HG03432 (cell line): ENCODE data around the gene RBM4B.
"Not testable (repeated sequence)": the region's sequence is repeated elsewhere in the genome, so short reads cannot be mapped to it uniquely, and the experiment has no call there.

ENCODE experiments used
- ATAC-seq: cut with Tn5 transposase; IDR thresholded peaks from one replicate; pipeline ENCODE4 v1.9.1; 2021; ENCODE audit warnings: mild to moderate bottlenecking, moderate library complexity; ENCODE audit not compliant: unreplicated experiment

The RBM4B gene, protein sequence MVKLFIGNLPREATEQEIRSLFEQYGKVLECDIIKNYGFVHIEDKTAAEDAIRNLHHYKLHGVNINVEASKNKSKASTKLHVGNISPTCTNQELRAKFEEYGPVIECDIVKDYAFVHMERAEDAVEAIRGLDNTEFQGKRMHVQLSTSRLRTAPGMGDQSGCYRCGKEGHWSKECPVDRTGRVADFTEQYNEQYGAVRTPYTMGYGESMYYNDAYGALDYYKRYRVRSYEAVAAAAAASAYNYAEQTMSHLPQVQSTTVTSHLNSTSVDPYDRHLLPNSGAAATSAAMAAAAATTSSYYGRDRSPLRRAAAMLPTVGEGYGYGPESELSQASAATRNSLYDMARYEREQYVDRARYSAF

GRCh38 chr11:66677599-66678375 is at the start of gene RBM4B:
Gene RBM4B, minus strand, starts transcription at chr11:66677887. Its CDS starts 808 bp downstream, at chr11:66677079.
- ATAC-seq: peak; percentile 86

DNA sequence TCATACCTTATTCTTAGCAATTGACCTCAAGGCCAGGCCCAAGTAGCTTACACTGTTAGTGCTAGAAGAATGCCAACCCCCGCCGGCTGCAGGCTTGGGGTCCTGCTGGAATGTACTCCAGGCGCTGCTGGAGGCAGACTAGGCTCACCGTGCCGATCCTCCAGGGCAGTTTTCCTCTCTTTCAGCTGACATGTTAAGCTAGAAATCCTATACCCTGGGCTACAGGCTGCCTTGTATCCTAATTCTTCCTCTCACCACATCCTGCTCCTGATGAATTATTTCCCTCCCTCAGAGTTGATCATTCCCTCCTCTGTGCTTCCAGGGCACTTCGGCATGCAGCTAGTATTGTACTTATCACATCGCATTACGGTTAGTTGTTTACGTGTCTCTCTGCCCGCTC is 48.0 kb upstream of the RBM4B start:
- no peak for ATAC-seq

- ATAC-seq: no peak
Measured at GRCh38 chr11:66725114-66725513, 47.4 kb upstream of the RBM4B start.

DNA sequence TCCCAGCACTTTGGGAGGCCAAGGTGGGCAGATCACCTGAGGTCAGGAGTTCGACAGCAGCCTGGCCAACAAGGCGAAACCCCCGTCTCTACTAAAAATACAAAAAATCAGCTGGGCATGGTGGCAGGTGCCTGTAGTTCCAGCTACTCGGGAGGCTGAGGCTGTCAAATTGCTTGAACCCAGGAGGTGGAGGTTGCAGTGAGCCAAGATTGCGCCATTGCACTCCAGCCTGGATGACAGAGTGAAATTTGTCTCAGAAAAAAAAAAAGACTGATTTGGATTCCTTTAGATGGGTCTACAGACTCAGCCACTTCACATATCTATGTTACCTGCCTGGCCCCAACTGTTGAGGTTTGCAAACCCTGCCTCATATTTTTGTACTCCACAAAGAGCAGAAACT is 46.5 kb upstream of the RBM4B start:
- not testable (repeated sequence) for ATAC-seq

DNA sequence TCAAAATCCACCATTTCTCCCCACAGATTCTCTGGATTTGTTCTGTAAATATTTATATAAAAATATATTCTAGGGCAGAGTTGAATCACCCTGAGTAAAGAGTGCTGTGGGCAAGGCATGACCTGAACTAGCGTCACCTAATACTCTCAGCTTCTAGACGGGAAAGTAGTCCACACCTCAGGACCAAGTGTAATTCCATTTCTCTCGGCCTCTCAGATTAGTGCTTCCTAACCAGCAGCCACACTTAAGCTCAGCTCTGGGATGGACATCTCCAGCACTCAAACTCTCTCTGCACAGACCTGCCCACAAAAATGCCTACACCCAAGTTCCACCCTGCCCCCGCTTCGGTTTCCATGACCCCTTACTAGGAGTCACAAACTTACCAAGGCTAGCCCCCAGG is 46.0 kb upstream of the RBM4B start:
- ATAC-seq: no peak

- ATAC-seq: no peak
Measured at GRCh38 chr11:66722745-66723651, 45.3 kb upstream of the RBM4B start.

GRCh38 chr11:66721939-66722338 is 44.3 kb upstream of the RBM4B start:
- ATAC-seq: no peak

- ATAC-seq: no peak
Measured at GRCh38 chr11:66720899-66721470, 43.3 kb upstream of the RBM4B start.

GRCh38 chr11:66720223-66720898 is 42.7 kb upstream of the RBM4B start:
- no peak for ATAC-seq

- no peak for ATAC-seq
Measured at GRCh38 chr11:66719111-66719872, 41.6 kb upstream of the RBM4B start.

DNA sequence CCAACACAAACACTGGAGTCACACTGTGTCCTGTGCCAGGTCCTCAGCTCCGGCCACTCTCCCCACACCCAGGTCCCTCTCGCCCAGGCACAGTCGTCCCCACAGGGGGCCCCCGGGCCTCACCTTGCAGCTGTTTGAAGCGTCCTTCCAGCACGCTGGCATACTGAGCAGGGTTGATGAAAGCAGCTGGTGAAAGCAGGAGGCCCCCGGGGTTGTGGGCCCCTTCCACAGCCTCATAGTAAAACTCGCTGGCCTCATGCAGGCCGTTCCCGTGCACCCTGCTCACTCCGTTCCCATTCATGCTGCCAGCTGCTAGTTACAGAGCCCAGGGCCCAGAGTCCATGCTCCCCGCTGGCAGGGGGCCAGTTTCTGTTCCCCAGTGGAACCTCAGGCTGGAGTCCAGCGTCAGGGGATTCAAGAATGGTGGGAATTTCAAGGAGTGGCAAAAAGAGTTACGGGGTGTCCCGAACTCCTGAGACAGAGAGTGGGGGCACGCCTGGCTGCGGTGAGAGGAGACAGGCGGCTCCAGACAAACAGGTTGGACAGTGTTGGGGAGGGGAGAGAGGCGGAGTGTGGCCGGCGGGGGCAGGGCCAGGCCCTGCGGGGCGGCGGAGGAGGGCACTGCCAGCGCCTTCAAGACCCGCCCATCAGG is 40.8 kb upstream of the RBM4B start:
- ATAC-seq: no peak

GRCh38 chr11:66717925-66718319 is 40.2 kb upstream of the RBM4B start:
- no peak for ATAC-seq

- no peak for ATAC-seq
Measured at GRCh38 chr11:66716996-66717395, 39.3 kb upstream of the RBM4B start.

GRCh38 chr11:66715346-66716085 is 37.8 kb upstream of the RBM4B start:
- no peak for ATAC-seq

DNA sequence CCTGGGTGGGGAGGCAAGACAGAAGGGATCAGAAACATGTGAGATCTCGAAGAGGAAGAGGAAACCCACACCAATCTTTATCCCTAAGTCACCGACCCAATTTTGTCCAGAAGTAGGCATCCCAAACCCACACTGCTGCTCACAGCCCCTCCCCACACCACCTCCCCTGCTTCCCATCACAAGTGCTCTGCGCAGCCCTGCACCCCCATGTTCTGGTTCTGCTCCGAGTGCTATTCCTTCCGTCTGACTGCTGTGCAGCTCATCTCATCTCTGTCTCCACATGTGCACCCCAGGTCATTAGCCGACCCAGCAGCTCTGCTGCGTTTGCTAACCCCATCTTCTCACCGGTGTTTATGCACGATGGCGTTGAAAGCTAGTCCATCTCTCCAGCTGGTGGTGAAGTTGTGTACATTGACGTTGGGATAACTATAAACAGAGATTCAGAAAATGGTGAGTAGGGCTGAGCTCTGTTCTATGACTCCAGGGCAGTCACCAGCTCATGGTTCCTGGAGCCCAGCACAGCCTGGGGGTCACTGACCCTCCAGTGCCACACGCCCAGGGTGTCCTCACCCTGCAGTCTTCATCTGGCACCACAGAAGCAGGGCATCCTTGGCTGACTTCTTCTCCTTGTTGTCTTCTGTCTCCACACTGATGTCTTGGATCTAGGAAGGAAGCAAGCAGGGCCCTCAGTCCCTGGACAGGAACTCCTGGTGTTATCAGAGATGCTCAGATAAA is 36.2 kb upstream of the RBM4B start:
- ATAC-seq: no peak

GRCh38 chr11:66710384-66710930 is 32.8 kb upstream of the RBM4B start:
- no peak for ATAC-seq

GRCh38 chr11:66708701-66709100 is 31.0 kb upstream of the RBM4B start:
- ATAC-seq: no peak
